Gastroesophageal sphincter (tissue), 3 donors: ENCODE results near the gene INTS12.

Experiments
- EP300 ChIP-seq: sonication (generic); formaldehyde crosslinking; IDR thresholded peaks from one replicate; pipeline ENCODE4 v1.6.1; 2017; ENCODE audit warnings: antibody characterized with exemption, mild to moderate bottlenecking
- POLR2A ChIP-seq, 2 donors: fragments of 450-650 bp; IDR thresholded peaks; one replicate each; pipeline ENCODE4 v1.6.1; 2017; ENCODE audit warnings: antibody characterized with exemption in 2 of 2, mild to moderate bottlenecking in 2 of 2, moderate library complexity in 1 of 2
- POLR2AphosphoS5 ChIP-seq: sonication (generic); formaldehyde crosslinking; IDR thresholded peaks from one replicate; pipeline ENCODE4 v1.6.1; 2017; ENCODE audit warnings: antibody characterized with exemption
- TF ChIP-seq, protein P1 (sequence below), 4 experiments: fragments of 200-600 bp in 2 of 4; fragments of 450-650 bp in 2 of 4; sonication (generic) in 1 of 4; IDR thresholded peaks; one replicate each; pipeline ENCODE4 v1.5.1; 2017 to 2019; ENCODE audit warnings: antibody characterized with exemption in 4 of 4, mild to moderate bottlenecking in 2 of 4, moderate library complexity in 2 of 4

DNA sequence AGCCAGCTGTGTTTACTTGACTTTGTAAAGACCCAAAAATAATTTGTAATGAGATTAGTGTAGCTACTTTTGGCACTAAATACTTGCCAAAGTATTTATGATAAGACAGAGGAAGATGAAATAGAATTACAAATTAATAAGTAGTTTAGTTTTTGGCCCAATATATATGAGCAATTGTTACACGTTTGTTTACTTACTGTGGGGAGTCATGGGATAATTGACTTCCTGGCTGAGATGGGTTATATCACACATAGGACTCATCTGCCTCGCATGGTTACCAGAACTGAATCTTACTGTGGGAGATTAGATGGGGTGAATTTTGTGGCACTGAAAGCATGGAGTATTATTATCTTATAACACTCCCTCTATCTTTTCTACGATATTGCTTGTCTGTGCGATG, 66.6 kb downstream of the INTS12 start:
- TF ChIP-seq, protein P1, sequence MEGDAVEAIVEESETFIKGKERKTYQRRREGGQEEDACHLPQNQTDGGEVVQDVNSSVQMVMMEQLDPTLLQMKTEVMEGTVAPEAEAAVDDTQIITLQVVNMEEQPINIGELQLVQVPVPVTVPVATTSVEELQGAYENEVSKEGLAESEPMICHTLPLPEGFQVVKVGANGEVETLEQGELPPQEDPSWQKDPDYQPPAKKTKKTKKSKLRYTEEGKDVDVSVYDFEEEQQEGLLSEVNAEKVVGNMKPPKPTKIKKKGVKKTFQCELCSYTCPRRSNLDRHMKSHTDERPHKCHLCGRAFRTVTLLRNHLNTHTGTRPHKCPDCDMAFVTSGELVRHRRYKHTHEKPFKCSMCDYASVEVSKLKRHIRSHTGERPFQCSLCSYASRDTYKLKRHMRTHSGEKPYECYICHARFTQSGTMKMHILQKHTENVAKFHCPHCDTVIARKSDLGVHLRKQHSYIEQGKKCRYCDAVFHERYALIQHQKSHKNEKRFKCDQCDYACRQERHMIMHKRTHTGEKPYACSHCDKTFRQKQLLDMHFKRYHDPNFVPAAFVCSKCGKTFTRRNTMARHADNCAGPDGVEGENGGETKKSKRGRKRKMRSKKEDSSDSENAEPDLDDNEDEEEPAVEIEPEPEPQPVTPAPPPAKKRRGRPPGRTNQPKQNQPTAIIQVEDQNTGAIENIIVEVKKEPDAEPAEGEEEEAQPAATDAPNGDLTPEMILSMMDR (IDR thresholded peaks at IDR 0.05): no peak
- no peak for TF ChIP-seq POLR2AphosphoS5
- no peak for TF ChIP-seq POLR2A (IDR thresholded peaks at IDR 0.05)
- no peak for TF ChIP-seq EP300
